ENCODE data around the gene PCNX2. TPM values are rescaled to one million over a fixed set of nuclear protein-coding genes. Genes with fewer than 3 reads are reported as not detected.

The PCNX2 gene
- total RNA-seq, 6 experiments from 2014 or later: 9.9 to 15.6 (median 13.5) TPM

DNA sequence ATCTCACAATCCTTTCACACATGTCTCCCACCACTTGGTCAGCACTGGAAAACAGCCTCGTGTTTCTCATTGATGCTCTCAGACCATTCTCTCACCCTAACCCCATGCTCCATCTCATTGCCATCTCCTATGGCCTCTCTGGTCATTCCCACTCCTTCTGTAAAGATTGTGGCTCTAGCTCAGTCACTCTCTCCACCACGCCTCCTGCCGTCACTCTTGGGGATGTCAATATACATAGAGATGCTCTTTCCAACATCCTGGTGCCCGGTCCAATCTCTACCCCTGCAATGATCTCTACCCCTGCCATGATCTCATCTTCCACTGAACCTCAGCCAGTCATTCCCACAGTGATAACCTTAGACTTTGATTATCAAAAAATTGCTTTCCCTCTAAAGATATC is 255.0 kb downstream of the PCNX2 start:
- H3K4me3 Mint-ChIP-seq: no peak overlapping the region
- no peaks in the 10 kb centered on the region for H3K27me3 Mint-ChIP-seq (ENCODE audit: insufficient read depth)
- TF ChIP-seq, protein P1, sequence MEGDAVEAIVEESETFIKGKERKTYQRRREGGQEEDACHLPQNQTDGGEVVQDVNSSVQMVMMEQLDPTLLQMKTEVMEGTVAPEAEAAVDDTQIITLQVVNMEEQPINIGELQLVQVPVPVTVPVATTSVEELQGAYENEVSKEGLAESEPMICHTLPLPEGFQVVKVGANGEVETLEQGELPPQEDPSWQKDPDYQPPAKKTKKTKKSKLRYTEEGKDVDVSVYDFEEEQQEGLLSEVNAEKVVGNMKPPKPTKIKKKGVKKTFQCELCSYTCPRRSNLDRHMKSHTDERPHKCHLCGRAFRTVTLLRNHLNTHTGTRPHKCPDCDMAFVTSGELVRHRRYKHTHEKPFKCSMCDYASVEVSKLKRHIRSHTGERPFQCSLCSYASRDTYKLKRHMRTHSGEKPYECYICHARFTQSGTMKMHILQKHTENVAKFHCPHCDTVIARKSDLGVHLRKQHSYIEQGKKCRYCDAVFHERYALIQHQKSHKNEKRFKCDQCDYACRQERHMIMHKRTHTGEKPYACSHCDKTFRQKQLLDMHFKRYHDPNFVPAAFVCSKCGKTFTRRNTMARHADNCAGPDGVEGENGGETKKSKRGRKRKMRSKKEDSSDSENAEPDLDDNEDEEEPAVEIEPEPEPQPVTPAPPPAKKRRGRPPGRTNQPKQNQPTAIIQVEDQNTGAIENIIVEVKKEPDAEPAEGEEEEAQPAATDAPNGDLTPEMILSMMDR (IDR thresholded peaks at IDR 0.05): no peak
- DNase-seq: no peak
- no peaks in the 10 kb centered on the region for H3K36me3 Mint-ChIP-seq (ENCODE audit: low read depth)
- H3K27ac Mint-ChIP-seq: no peak overlapping the region
- H3K9me3 Mint-ChIP-seq: no peaks in the 10 kb centered on the region
- H3K4me1 Mint-ChIP-seq (ENCODE audit: low read depth): no peaks in the 10 kb centered on the region

DNA sequence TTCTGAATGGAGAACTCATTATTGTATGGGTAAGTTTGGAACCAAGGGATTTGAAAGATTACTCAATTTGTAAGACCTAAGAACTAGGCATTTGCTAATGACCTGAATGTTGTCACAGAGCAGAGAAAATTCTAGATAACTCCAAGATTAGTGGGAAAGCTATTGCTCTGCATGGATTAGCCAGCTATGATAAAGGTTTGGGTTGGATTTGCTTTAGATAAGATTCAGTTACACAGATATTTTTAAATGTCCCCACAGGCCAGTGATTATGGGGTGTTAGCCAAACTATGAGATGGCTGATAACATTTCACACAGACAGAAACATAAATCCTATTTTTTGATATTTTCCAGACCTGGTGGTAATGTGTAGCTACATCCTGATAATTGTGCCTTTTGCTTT is 256.9 kb downstream of the PCNX2 start:
- no peaks in the 10 kb centered on the region for H3K27me3 Mint-ChIP-seq (ENCODE audit: insufficient read depth)
- no peak overlapping the region for H3K27ac Mint-ChIP-seq
- no peaks in the 10 kb centered on the region for H3K9me3 Mint-ChIP-seq
- TF ChIP-seq, protein P1 (IDR thresholded peaks at IDR 0.05): no peak
- H3K36me3 Mint-ChIP-seq (ENCODE audit: low read depth): no peaks in the 10 kb centered on the region
- DNase-seq: no peak
- H3K4me1 Mint-ChIP-seq (ENCODE audit: low read depth): no peaks in the 10 kb centered on the region
- no peak overlapping the region for H3K4me3 Mint-ChIP-seq

DNA sequence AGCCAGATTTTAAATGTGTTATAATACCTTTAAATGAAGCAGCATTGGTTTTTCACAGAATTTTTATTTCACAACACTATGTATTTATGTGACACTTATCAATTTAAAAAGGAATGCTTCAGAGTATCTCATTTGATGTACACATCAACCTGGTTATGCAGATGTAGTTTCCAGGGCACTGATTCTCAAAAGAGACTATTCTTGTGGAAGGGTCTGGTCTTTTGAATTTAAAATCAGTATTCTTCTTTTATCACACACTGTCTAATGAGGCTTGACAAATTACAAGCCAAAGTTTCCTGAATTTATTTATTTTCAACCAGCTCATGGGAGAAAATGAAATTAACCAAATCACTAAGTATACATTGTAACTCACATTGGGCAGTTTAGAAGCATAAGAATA is 257.7 kb downstream of the PCNX2 start:
- no peaks in the 10 kb centered on the region for H3K9me3 Mint-ChIP-seq

DNA sequence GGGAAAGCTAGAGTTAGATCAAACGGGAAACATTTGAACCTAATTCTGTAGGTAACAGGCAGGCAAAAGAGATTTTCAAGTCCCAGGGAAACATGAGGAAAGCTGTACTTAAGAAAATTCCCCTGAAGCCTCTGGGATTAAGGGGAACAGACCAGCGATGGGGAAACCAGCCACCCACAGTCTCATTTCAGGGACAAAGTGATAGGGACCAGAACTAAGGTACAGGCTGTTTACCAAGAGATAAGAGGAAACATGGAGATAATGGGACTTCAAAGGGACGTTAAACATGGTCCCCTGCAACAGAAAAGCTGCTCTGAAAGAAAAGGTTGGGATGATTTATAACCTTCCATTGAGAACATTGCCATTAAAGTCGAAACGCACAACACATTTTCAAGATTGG is 260.7 kb downstream of the PCNX2 start:
- no peaks in the 10 kb centered on the region for H3K4me1 Mint-ChIP-seq (ENCODE audit: low read depth)
- TF ChIP-seq, protein P1 (IDR thresholded peaks at IDR 0.05): no peak
- no peaks in the 10 kb centered on the region for H3K27me3 Mint-ChIP-seq (ENCODE audit: insufficient read depth)
- no peaks in the 10 kb centered on the region for H3K36me3 Mint-ChIP-seq (ENCODE audit: low read depth)
- DNase-seq: no peak
- no peaks in the 10 kb centered on the region for H3K9me3 Mint-ChIP-seq
- no peak overlapping the region for H3K4me3 Mint-ChIP-seq
- no peak overlapping the region for H3K27ac Mint-ChIP-seq

More for the DNA sequence above, 257.7 kb downstream of the PCNX2 start:
- Mint-ChIP-seq H3K27ac (no peak overlapping the region), H3K36me3 (ENCODE audit: low read depth) (no peaks in the 10 kb centered on the region), H3K4me3 (no peak overlapping the region), H3K27me3 (ENCODE audit: insufficient read depth) (no peaks in the 10 kb centered on the region), H3K4me1 (ENCODE audit: low read depth) (no peaks in the 10 kb centered on the region)
- DNase-seq: no peak
- TF ChIP-seq, protein P1 (IDR thresholded peaks at IDR 0.05): no peak

DNA sequence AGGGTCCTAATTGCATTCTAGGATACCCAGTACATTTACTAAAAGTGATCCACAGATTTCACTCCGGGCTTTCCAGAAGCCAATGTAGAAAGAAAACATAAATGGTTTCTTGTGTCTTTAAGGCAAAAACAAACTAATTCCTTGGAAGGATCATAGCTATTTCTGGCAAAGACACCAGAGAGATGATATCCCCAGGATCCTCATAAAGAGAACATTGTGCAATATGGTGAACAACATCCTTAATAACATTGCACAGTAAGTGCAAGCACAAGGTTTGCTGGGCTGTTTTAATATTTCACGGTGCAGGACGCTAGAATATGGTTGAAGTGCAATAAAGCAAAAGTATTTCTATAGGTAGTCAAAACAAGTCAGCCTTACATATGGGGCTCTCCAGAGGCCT is 262.2 kb downstream of the PCNX2 start:
- no peak for DNase-seq
- Mint-ChIP-seq H3K4me3 (no peak overlapping the region), H3K4me1 (ENCODE audit: low read depth) (no peaks in the 10 kb centered on the region), H3K36me3 (ENCODE audit: low read depth) (no peaks in the 10 kb centered on the region), H3K27me3 (ENCODE audit: insufficient read depth) (no peaks in the 10 kb centered on the region), H3K27ac (no peak overlapping the region), H3K9me3 (no peaks in the 10 kb centered on the region)
- TF ChIP-seq, protein P1 (IDR thresholded peaks at IDR 0.05): no peak

DNA sequence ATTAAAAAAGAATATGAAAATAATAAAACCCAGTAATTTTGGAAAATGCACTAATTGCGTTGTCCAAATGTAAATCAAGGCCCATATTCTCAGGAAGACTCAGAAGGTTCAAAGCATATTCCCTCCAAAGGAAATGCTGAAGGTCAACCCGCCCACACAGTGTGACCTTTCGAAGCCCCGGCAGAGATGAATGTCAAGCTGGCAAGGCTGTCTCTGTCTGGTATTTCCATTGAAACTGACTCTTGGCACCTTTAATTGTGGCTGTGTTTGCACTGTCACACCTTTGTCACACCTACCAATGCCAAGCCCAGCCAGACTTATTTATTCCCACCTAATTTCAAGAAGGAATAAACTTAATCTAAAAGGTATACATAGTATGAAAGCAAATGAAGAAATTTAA is 262.6 kb downstream of the PCNX2 start:
- TF ChIP-seq, protein P1 (IDR thresholded peaks at IDR 0.05): no peak
- no peak for DNase-seq
- Mint-ChIP-seq H3K27ac (no peak overlapping the region), H3K4me1 (ENCODE audit: low read depth) (no peaks in the 10 kb centered on the region), H3K36me3 (ENCODE audit: low read depth) (no peaks in the 10 kb centered on the region), H3K4me3 (no peak overlapping the region), H3K9me3 (no peaks in the 10 kb centered on the region), H3K27me3 (ENCODE audit: insufficient read depth) (no peaks in the 10 kb centered on the region)
